K562 (cell line): Measurements from ENCODE around the gene FARP1. TPM values are rescaled to one million over a fixed set of nuclear protein-coding genes. Genes with fewer than 3 reads are reported as not detected.

Source experiments
- ATAC-seq: fragments of 200-7000 bp; cut with Tn5 transposase; 3 replicates; pipeline ENCODE4 v1.9.1; 2020; ENCODE audit warnings: moderate library complexity
- BruUV-seq: library from RNA; stranded (reverse); fragments of 400-500 nt; replicated peaks from 2 replicates; lab custom pipeline; 2021; lab: Mats Ljungman, UMichigan
- CTCF ChIA-PET: fragments of 300-600 bp; formaldehyde crosslinking; extraction: SDS; loops from one replicate; lab custom pipeline; 2021; ENCODE audit warnings: low intra/inter-chr PET ratio; lab: Yijun Ruan, JAX
- POLR2A ChIA-PET: fragments of 300-600, 350-650 bp; sonication (Branson Sonifier 250); formaldehyde crosslinking; extraction: SDS; loops from one replicate; lab custom pipeline; 2021; ENCODE audit warnings: antibody characterized with exemption, inconsistent platforms; lab: Yijun Ruan, JAX
- DNase-seq, 4 experiments: peaks; one replicate each; pipeline versions ENCODE4 v3.0.0 to v3.0.0-alpha.2; 2011 to 2018; ENCODE audit warnings: low spot score in 3 of 4, mixed read lengths in 3 of 4; ENCODE audit errors: extremely low read depth in 1 of 4
- FAIRE-seq: peaks from 2 replicates; lab custom pipeline; 2011; peaks lifted over from hg19 to GRCh38; lab: Jason Lieb, UNC
- H2AFZ ChIP-seq: 2 replicates; pipeline ENCODE4 v1.6.0; 2011; ENCODE audit warnings: low read depth, low read length, control low read depth, inconsistent platforms
- H3K27ac ChIP-seq: fragments of 200-600 bp; 3 replicates; pipeline ENCODE4 v1.8.0; 2011; ENCODE audit warnings: low read depth, mild to moderate bottlenecking, control low read depth, inconsistent platforms, low read length, moderate library complexity, mixed read lengths; ENCODE audit errors: extremely low read depth
- H3K27me3 ChIP-seq, 2 experiments: fragments of 300-600 bp in 1 of 2; 2 replicates in 1 of 2; 3 replicates in 1 of 2; pipeline versions ENCODE4 v1.6.0 to v1.8.0; 2011; ENCODE audit warnings: inconsistent platforms in 2 of 2, low read length in 2 of 2, mild to moderate bottlenecking in 1 of 2, mixed read lengths in 1 of 2, moderate library complexity in 1 of 2; ENCODE audit not compliant: control insufficient read depth in 2 of 2, insufficient read depth in 2 of 2
- H3K36me3 ChIP-seq: fragments of 300-600 bp; 3 replicates; pipeline ENCODE4 v1.8.0; 2011; ENCODE audit warnings: mild to moderate bottlenecking, low read length, inconsistent platforms; ENCODE audit not compliant: control insufficient read depth, insufficient read depth
- H3K4me1 ChIP-seq, 2 experiments: fragments of 200-600 bp in 1 of 2; replicated peaks in 1 of 2; 2 replicates in 1 of 2; 3 replicates in 1 of 2; pipeline versions ENCODE4 v1.5.1 to v1.8.0; 2011; ENCODE audit warnings: inconsistent platforms in 2 of 2, low read length in 2 of 2, mild to moderate bottlenecking in 1 of 2, mixed read lengths in 1 of 2, moderate library complexity in 1 of 2; ENCODE audit not compliant: control insufficient read depth in 2 of 2, insufficient read depth in 2 of 2
- H3K4me2 ChIP-seq: 2 replicates; pipeline ENCODE4 v1.6.1; 2011; ENCODE audit warnings: low read length, control low read depth, inconsistent platforms, mixed read lengths; ENCODE audit not compliant: insufficient read depth
- H3K4me3 ChIP-seq: fragments of 200-600 bp; sonication (generic), shearing (Covaris generic); 2 replicates; pipeline ENCODE4 v1.5.1; 2016; ENCODE audit warnings: control low read depth, inconsistent platforms
- H3K79me2 ChIP-seq: fragments of 200-600 bp; 3 replicates; pipeline ENCODE4 v1.8.0; 2011; ENCODE audit warnings: low read length, inconsistent platforms; ENCODE audit not compliant: control insufficient read depth, insufficient read depth
- H3K9ac ChIP-seq, 2 experiments: 2 replicates each; pipeline versions ENCODE4 v1.6.0 to v1.6.1; 2011; ENCODE audit warnings: low read depth in 2 of 2, low read length in 2 of 2, control low read depth in 1 of 2, inconsistent platforms in 1 of 2, mild to moderate bottlenecking in 1 of 2, mixed read lengths in 1 of 2; ENCODE audit not compliant: insufficient read depth in 1 of 2
- H3K9me1 ChIP-seq: one replicate; pipeline ENCODE4 v1.6.0; 2011; ENCODE audit warnings: inconsistent platforms, mild to moderate bottlenecking, low read length, moderate library complexity; ENCODE audit not compliant: control insufficient read depth, insufficient read depth
- H3K9me3 ChIP-seq: replicated peaks from 2 replicates; pipeline ENCODE4 v1.5.1; 2011; ENCODE audit warnings: low read depth, low read length, inconsistent platforms; ENCODE audit not compliant: control insufficient read depth, insufficient read depth
- H4K20me1 ChIP-seq: replicated peaks from 2 replicates; pipeline ENCODE4 v1.6.1; 2011; ENCODE audit warnings: low read length, inconsistent platforms, mixed read lengths; ENCODE audit not compliant: control insufficient read depth, insufficient read depth
- HEY1 ChIP-seq: fragments of 250-450 bp; sonication (Bioruptor Pico); IDR thresholded peaks from 2 replicates; pipeline ENCODE4 v1.5.0; 2020; ENCODE audit warnings: mild to moderate bottlenecking, moderate library complexity, borderline replicate concordance
- ILF3 ChIP-seq: fragments of 450-650 bp; IDR thresholded peaks from 2 replicates; pipeline ENCODE4 v1.6.1; 2018; ENCODE audit warnings: antibody characterized with exemption, mild to moderate bottlenecking, moderate library complexity, borderline replicate concordance
- MCM5 ChIP-seq: fragments of 450-650 bp; IDR thresholded peaks from 2 replicates; pipeline ENCODE4 v1.6.1; 2016; ENCODE audit warnings: low read depth
- POLR2G ChIP-seq: fragments of 200-400 bp; formaldehyde crosslinking; IDR thresholded peaks from 2 replicates; pipeline ENCODE4 v1.6.1; 2017; ENCODE audit warnings: low read depth, mild to moderate bottlenecking, antibody characterized with exemption, low read length, moderate library complexity
- SMAD3 ChIP-seq: fragments of 450-650 bp; formaldehyde crosslinking; conservative IDR thresholded peaks from 2 replicates; pipeline ENCODE4 v1.4.0; 2020; ENCODE audit warnings: mild to moderate bottlenecking
- ZNF347 ChIP-seq: fragments of 450-650 bp; formaldehyde crosslinking; IDR thresholded peaks from 2 replicates; pipeline ENCODE4 v1.4.0; 2020; ENCODE audit warnings: low read depth, mild to moderate bottlenecking, moderate library complexity
- ZNF764 ChIP-seq: fragments of 250-450 bp; sonication (Bioruptor Pico); IDR thresholded peaks from 2 replicates; pipeline ENCODE4 v1.4.0; 2020; ENCODE audit warnings: low read depth, mild to moderate bottlenecking, moderate library complexity
- ZZZ3 ChIP-seq: fragments of 450-650 bp; IDR thresholded peaks from 2 replicates; pipeline ENCODE4 v1.6.1; 2016; ENCODE audit warnings: antibody characterized with exemption, mild to moderate bottlenecking, moderate library complexity
- WGBS: fragments of 100-300 bp; shearing (Covaris generic); methylation state at CpG from one replicate; pipeline ENCODE4 v1.1.6; 2016; ENCODE audit warnings: low coverage, mixed read lengths; ENCODE audit not compliant: insufficient coverage; ENCODE audit errors: missing lambda C conversion rate; 5-methylcytosine and 5-hydroxymethylcytosine counted together
- in situ Hi-C: fragments of 300-500 bp; cut with MboI; formaldehyde crosslinking; loops from 4 replicates; pipeline ENCODE4 v1.15.0; 2018; ENCODE audit warnings: inconsistent platforms, mixed read lengths
- intact Hi-C: fragments of 100-400 bp; cut with micrococcal nuclease; formaldehyde crosslinking; loops from 2 replicates; pipeline ENCODE4 v1.14.2; 2022
- polyA plus RNA-seq, 8 experiments: library from polyadenylated mRNA; depleted of rRNA in 4 of 8; stranded (reverse) in 5 of 8; unstranded in 3 of 8; fragments of >200 nt; fragmentation: Nextera tagmentation in 2 of 8; fragmentation: Illumina TruSeq in 1 of 8; extraction: Ambion mirVana in 2 of 8; extraction: Trizol in 1 of 8; gene quantifications; 2 replicates each; pipeline versions ENCODE4 v1.2.1 to v1.2.3, GENCODE V29; 2011 to 2014; ENCODE audit warnings: inconsistent platforms in 1 of 8, missing spikeins in 1 of 8
- total RNA-seq, 7 experiments: library from RNA; depleted of rRNA in 6 of 7; stranded (reverse); fragments of >200 nt in 6 of 7; fragmentation: Illumina TruSeq in 2 of 7; extraction: Trizol in 2 of 7; gene quantifications; 2 replicates each; pipeline versions ENCODE4 v1.2.1 to v1.2.3, GENCODE V29; 2011 to 2021; ENCODE audit warnings: low replicate concordance in 1 of 7
- TF ChIP-seq, protein P1 (sequence below): fragments of 250-450 bp; sonication (Bioruptor Pico); IDR thresholded peaks from 2 replicates; pipeline ENCODE4 v1.4.0; 2020
- TF ChIP-seq, protein P2 (sequence below), 2 experiments: fragments of 150-350 bp in 1 of 2; IDR thresholded peaks; 2 replicates each; pipeline ENCODE4 v1.6.1; 2012 to 2016; ENCODE audit warnings: low read depth in 2 of 2, low read length in 2 of 2, mild to moderate bottlenecking in 1 of 2, moderate library complexity in 1 of 2

Gene FARP1
- total and polyA plus RNA-seq, 9 of the 15 experiments (the other 6 are each of a cell fraction or from before 2014, with no cell fraction given): 0.03 to 0.29 (median 0.05) TPM; not detected in 3

DNA sequence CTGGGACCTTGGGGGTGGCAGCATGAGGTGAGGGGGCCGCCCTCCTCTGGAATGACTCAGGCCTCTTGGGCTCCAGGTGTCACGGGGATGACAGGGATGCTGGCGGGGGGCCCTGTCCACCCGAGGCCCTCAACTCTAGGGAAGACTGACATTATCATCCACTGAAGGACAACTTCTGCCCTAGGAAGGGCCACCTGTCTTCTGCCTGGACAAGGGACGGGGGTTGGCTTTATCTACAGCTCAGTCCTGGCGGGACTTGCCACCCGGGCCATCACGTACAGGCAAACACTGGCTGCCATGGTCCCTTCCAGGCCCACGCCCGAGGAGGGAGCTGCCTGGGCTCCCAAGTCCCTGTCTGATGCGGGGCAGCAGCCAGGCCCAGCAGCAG lies 303.3 kb downstream of the FARP1 start:
- H3K9me3 ChIP-seq: no peaks in the 10 kb centered on the region
- intact Hi-C loops (loop anchor here (5.0 kb wide), 2 partner anchors 151 to 396 kb away; no protein-coding TSS in a partner anchor), in situ Hi-C loops (loop anchor here (5.0 kb wide), 1 partner anchor 211 kb away; no protein-coding TSS in a partner anchor)
- WGBS: 65% methylated on average over 3 of the region's 11 CpGs
- CTCF ChIA-PET: interaction anchor here (1.5 to 2.1 kb wide), 2 partner anchors 207 to 227 kb away, joined by 5 to 11 read pairs; no protein-coding TSS in a partner anchor
- POLR2A ChIA-PET: no interaction called here
- no peak for FAIRE-seq
- no peaks in the 10 kb centered on the region for H3K79me2 ChIP-seq
- H3K9ac ChIP-seq: no peak overlapping the region
- no peak overlapping the region for H2AFZ ChIP-seq
- no peak overlapping the region for H3K27ac ChIP-seq
- peaks cover 3 to 31% of the 10 kb centered on the region in 2 experiments; a peak in 3 of 5 replicates for H3K27me3 ChIP-seq
- ATAC-seq: no peak
- peaks cover 2% of the 10 kb centered on the region; the same call in 1 of the 3 replicates for H3K36me3 ChIP-seq
- H3K4me3 ChIP-seq: no peak overlapping the region
- H3K4me1 ChIP-seq: peaks cover 0 to 11% of the 10 kb centered on the region in 2 experiments; a peak in 2 of 5 replicates
- H4K20me1 ChIP-seq: no peaks in the 10 kb centered on the region; the same call in 1 of the 2 replicates
- no peak for TF ChIP-seq SMAD3 (CRISPR knock-in tag)
- peak; percentile 62; the same call in 1 of the 2 replicates for TF ChIP-seq POLR2G
- no peak for TF ChIP-seq ILF3
- DNase-seq: no peak
- H3K9me1 ChIP-seq: no peaks in the 10 kb centered on the region
- BruUV-seq: no TSS peak
- H3K4me2 ChIP-seq: no peak overlapping the region

- no peak for DNase-seq
- peaks cover 2% of the 10 kb centered on the region; the same call in 2 of the 3 replicates for H3K36me3 ChIP-seq
- H3K9me1 ChIP-seq: no peaks in the 10 kb centered on the region
- H3K4me3 ChIP-seq: no peak overlapping the region
- no peak for FAIRE-seq
- in situ Hi-C loops (loop anchor here (5.0 kb wide), 1 partner anchor 210 kb away; no protein-coding TSS in a partner anchor), intact Hi-C loops (loop anchor here (5.0 kb wide), 2 partner anchors 150 to 395 kb away; no protein-coding TSS in a partner anchor)
- H3K27ac ChIP-seq: no peak overlapping the region
- no peaks in the 10 kb centered on the region for H3K79me2 ChIP-seq
- H3K27me3 ChIP-seq: peaks cover 0 to 22% of the 10 kb centered on the region in 2 experiments; a peak in 3 of 5 replicates
- ChIA-PET CTCF (no interaction called here), POLR2A (no interaction called here)
- ATAC-seq: no peak
- H4K20me1 ChIP-seq: no peaks in the 10 kb centered on the region; the same call in 1 of the 2 replicates
- H3K4me2 ChIP-seq: no peak overlapping the region
- 83% methylated on average over 2 of the region's 5 CpGs for WGBS
- peaks cover 0 to 11% of the 10 kb centered on the region in 2 experiments; a peak in 2 of 5 replicates for H3K4me1 ChIP-seq
- no peaks in the 10 kb centered on the region for H3K9me3 ChIP-seq
- no peak overlapping the region for H2AFZ ChIP-seq
- no TSS peak for BruUV-seq
- no peak overlapping the region for H3K9ac ChIP-seq
- TF ChIP-seq, protein P1, sequence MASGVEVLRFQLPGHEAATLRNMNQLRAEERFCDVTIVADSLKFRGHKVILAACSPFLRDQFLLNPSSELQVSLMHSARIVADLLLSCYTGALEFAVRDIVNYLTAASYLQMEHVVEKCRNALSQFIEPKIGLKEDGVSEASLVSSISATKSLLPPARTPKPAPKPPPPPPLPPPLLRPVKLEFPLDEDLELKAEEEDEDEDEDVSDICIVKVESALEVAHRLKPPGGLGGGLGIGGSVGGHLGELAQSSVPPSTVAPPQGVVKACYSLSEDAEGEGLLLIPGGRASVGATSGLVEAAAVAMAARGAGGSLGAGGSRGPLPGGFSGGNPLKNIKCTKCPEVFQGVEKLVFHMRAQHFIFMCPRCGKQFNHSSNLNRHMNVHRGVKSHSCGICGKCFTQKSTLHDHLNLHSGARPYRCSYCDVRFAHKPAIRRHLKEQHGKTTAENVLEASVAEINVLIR (CRISPR knock-in tag): no peak
- no peak for TF ChIP-seq HEY1
- TF ChIP-seq ZNF764 (CRISPR knock-in tag): no peak
- TF ChIP-seq MCM5: no peak
- TF ChIP-seq ZNF347 (CRISPR knock-in tag): no peak
- TF ChIP-seq SMAD3 (CRISPR knock-in tag): no peak
- no peak for TF ChIP-seq ZZZ3
- TF ChIP-seq, protein P2, sequence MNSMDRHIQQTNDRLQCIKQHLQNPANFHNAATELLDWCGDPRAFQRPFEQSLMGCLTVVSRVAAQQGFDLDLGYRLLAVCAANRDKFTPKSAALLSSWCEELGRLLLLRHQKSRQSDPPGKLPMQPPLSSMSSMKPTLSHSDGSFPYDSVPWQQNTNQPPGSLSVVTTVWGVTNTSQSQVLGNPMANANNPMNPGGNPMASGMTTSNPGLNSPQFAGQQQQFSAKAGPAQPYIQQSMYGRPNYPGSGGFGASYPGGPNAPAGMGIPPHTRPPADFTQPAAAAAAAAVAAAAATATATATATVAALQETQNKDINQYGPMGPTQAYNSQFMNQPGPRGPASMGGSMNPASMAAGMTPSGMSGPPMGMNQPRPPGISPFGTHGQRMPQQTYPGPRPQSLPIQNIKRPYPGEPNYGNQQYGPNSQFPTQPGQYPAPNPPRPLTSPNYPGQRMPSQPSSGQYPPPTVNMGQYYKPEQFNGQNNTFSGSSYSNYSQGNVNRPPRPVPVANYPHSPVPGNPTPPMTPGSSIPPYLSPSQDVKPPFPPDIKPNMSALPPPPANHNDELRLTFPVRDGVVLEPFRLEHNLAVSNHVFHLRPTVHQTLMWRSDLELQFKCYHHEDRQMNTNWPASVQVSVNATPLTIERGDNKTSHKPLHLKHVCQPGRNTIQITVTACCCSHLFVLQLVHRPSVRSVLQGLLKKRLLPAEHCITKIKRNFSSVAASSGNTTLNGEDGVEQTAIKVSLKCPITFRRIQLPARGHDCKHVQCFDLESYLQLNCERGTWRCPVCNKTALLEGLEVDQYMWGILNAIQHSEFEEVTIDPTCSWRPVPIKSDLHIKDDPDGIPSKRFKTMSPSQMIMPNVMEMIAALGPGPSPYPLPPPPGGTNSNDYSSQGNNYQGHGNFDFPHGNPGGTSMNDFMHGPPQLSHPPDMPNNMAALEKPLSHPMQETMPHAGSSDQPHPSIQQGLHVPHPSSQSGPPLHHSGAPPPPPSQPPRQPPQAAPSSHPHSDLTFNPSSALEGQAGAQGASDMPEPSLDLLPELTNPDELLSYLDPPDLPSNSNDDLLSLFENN (IDR thresholded peaks at IDR 0.05; ENCODE audit: low read depth in 2 of 2, low read length in 2 of 2): no peak
These were observed 304.2 kb downstream of the FARP1 start for GRCh38 chr13:98447130-98447529.
